Esophagus muscularis mucosa (tissue), 4 donors: ENCODE measurements around the gene ADAMTS14.

Experiments used
- CTCF ChIP-seq, 3 experiments: fragments of 200-600 bp in 2 of 3; fragments of 450-650 bp in 1 of 3; sonication (generic) in 2 of 3; IDR thresholded peaks; one replicate each; pipeline ENCODE4 v1.5.1; 2017 to 2019; ENCODE audit warnings: antibody characterized with exemption in 3 of 3, mild to moderate bottlenecking in 2 of 3, moderate library complexity in 1 of 3
- EP300 ChIP-seq: sonication (generic); formaldehyde crosslinking; IDR thresholded peaks from one replicate; pipeline ENCODE4 v1.6.1; 2017; ENCODE audit warnings: antibody characterized with exemption
- POLR2A ChIP-seq: fragments of 450-650 bp; IDR thresholded peaks from one replicate; pipeline ENCODE4 v1.6.1; 2017; ENCODE audit warnings: antibody characterized with exemption, moderate library complexity, mild to moderate bottlenecking, low read depth
- POLR2AphosphoS5 ChIP-seq, 2 donors: sonication (generic); formaldehyde crosslinking; IDR thresholded peaks; one replicate each; pipeline ENCODE4 v1.6.1; 2017; ENCODE audit warnings: antibody characterized with exemption in 2 of 2

GRCh38 chr10:70685455-70685911, 13.2 kb downstream of the ADAMTS14 start:
- TF ChIP-seq POLR2AphosphoS5 (IDR thresholded peaks at IDR 0.05) (no peak), POLR2A (no peak), CTCF (IDR thresholded peaks at IDR 0.05) (no peak), EP300 (no peak)
